Measurements from ENCODE around the gene CHI3L2. TPM values are rescaled to one million over a fixed set of nuclear protein-coding genes. Genes with fewer than 3 reads are reported as not detected.

Gene CHI3L2
- total RNA-seq, 4 donors from 2014 or later: 0.82 to 2.7 TPM; not detected in 2

DNA sequence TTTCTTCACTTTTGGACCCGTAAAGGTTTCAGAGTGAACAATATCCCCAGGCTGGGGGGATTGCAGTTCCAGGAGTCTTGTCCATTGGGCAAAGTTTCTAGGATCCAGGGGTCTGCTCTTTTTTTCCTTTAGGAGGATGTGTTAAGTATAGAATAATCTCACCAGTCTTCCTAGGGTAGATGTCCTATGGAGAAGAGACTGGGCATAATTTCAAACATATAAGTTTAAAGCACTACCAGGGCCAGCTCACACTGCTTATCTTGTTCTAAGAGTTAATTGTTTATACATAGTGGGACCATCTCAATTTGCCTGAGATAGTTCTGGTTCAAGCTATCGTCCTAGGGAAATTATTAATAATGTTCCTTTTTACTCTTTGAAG is 1.2 kb downstream of the CHI3L2 start:
- Histone ChIP-seq H3K27ac (peak overlapping the region in 1 of 4 donors; percentile 36), H3K9me3 (no peaks in the 10 kb centered on the region), H3K27me3 (no peaks in the 10 kb centered on the region), H3K4me3 (no peak overlapping the region), H3K4me1 (peaks cover 0 to 12% (median 0%) of the 10 kb centered on the region in 4 donors), H3K36me3 (no peaks in the 10 kb centered on the region)
- WGBS, 2 donors (ENCODE audit: low coverage in 1 of 2): 79 to 80% methylated on average over 2 of the region's 2 CpGs
- DNase-seq: no peak
- TF ChIP-seq, protein P1, sequence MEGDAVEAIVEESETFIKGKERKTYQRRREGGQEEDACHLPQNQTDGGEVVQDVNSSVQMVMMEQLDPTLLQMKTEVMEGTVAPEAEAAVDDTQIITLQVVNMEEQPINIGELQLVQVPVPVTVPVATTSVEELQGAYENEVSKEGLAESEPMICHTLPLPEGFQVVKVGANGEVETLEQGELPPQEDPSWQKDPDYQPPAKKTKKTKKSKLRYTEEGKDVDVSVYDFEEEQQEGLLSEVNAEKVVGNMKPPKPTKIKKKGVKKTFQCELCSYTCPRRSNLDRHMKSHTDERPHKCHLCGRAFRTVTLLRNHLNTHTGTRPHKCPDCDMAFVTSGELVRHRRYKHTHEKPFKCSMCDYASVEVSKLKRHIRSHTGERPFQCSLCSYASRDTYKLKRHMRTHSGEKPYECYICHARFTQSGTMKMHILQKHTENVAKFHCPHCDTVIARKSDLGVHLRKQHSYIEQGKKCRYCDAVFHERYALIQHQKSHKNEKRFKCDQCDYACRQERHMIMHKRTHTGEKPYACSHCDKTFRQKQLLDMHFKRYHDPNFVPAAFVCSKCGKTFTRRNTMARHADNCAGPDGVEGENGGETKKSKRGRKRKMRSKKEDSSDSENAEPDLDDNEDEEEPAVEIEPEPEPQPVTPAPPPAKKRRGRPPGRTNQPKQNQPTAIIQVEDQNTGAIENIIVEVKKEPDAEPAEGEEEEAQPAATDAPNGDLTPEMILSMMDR (IDR thresholded peaks at IDR 0.05): no peak
- no peak for TF ChIP-seq POLR2AphosphoS5 (IDR thresholded peaks at IDR 0.05)
- no peak for TF ChIP-seq POLR2A (IDR thresholded peaks at IDR 0.05)
- TF ChIP-seq EP300 (IDR thresholded peaks at IDR 0.05; ENCODE audit: low read depth): no peak
- intact Hi-C loops (cut with DNase I; ENCODE audit: low total_unique reads) (no loop called here), in situ Hi-C loops (cut with MboI; ENCODE audit: low pct_ligation_motif_present in 1 of 4, low pct_unique_long_range_greater_than_20kb in 1 of 4, low sequenced_read_pairs in 3 of 4) (loop anchor here in 3 of 4 donors (10.0 to 25.0 kb wide), 4 partner anchors 166 to 559 kb away; no protein-coding TSS in a partner anchor)

DNA sequence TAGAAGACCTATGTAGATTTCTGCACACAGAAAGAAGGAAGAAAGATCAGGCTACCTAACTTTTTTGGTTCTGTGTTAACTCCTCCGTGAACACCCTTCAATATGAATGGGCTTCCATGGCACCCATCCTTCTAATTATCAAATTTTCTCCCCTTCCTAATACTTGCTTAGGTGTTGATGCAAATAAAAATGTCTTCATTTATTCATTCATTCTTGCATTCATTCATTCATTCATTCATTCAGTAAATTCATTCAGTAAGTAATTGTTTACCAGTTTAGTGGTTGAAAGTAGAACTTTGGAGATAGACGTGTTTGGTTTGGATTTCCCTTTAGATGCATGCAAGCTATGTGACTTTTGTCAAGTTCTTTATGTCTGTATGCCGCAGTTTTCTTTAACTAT is 4.6 kb downstream of the CHI3L2 start:
- TF ChIP-seq, protein P1 (IDR thresholded peaks at IDR 0.05): no peak
- Histone ChIP-seq H3K27me3 (no peaks in the 10 kb centered on the region), H3K27ac (no peak overlapping the region), H3K4me3 (no peak overlapping the region), H3K4me1 (peaks cover 0 to 11% (median 0%) of the 10 kb centered on the region in 4 donors), H3K9me3 (no peaks in the 10 kb centered on the region), H3K36me3 (no peaks in the 10 kb centered on the region)
- WGBS, 2 donors (ENCODE audit: low coverage in 1 of 2): 87 to 91% methylated on average over 3 of the region's 3 CpGs
- in situ Hi-C loops (cut with MboI; ENCODE audit: low pct_ligation_motif_present in 1 of 4, low pct_unique_long_range_greater_than_20kb in 1 of 4, low sequenced_read_pairs in 3 of 4) (loop anchor here in 1 of 4 donors (25.0 kb wide), 1 partner anchor 555 kb away; no protein-coding TSS in a partner anchor), intact Hi-C loops (cut with DNase I; ENCODE audit: low total_unique reads) (no loop called here)
- no peak for DNase-seq

DNA sequence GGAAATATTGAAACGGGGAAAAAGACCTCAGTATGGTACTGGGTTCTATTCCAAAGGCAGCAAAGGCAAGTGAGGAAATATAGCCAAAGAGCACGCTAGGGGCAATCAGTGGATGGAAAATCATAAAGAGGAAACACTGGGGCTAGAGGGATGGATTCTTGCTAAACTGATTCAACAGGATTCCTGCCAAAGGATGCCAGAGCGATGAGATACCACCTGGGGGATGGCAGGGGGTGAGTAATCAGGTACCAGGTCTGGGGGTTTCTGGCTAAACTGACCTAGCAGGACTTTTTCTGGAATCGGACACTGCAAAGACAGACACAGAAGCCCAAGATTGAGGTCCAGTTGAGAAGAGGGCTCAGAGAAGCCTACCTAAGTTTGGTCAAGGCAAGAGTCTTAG is 6.7 kb downstream of the CHI3L2 start:
- no peaks in the 10 kb centered on the region for H3K27me3 ChIP-seq
- intact Hi-C loops (cut with DNase I; ENCODE audit: low total_unique reads) (no loop called here), in situ Hi-C loops (cut with MboI; ENCODE audit: low pct_ligation_motif_present in 1 of 4, low pct_unique_long_range_greater_than_20kb in 1 of 4, low sequenced_read_pairs in 3 of 4) (loop anchor here in 1 of 4 donors (25.0 kb wide), 1 partner anchor 553 kb away; no protein-coding TSS in a partner anchor)
- H3K9me3 ChIP-seq: no peaks in the 10 kb centered on the region
- WGBS, 2 donors (ENCODE audit: low coverage in 1 of 2): 82 to 85% methylated on average over 4 of the region's 4 CpGs
- DNase-seq: no peak
- H3K36me3 ChIP-seq: no peaks in the 10 kb centered on the region
- TF ChIP-seq POLR2AphosphoS5 (IDR thresholded peaks at IDR 0.05) (no peak), EP300 (IDR thresholded peaks at IDR 0.05; ENCODE audit: low read depth) (no peak), POLR2A (IDR thresholded peaks at IDR 0.05) (no peak)
- TF ChIP-seq, protein P1 (IDR thresholded peaks at IDR 0.05): no peak
- no peaks in the 10 kb centered on the region for H3K4me1 ChIP-seq
- H3K4me3 ChIP-seq: no peak overlapping the region
- no peak overlapping the region for H3K27ac ChIP-seq

GRCh38 chr1:111234866-111235265 is 7.4 kb downstream of the CHI3L2 start:
- H3K4me1 ChIP-seq: no peaks in the 10 kb centered on the region
- 80% methylated on average over 3 of the region's 3 CpGs for WGBS, 2 donors (ENCODE audit: low coverage in 1 of 2)
- no peak overlapping the region for H3K27ac ChIP-seq
- no peaks in the 10 kb centered on the region for H3K36me3 ChIP-seq
- intact Hi-C loops (cut with DNase I; ENCODE audit: low total_unique reads) (no loop called here), in situ Hi-C loops (cut with MboI; ENCODE audit: low pct_ligation_motif_present in 1 of 4, low pct_unique_long_range_greater_than_20kb in 1 of 4, low sequenced_read_pairs in 3 of 4) (loop anchor here in 1 of 4 donors (25.0 kb wide), 1 partner anchor 552 kb away; no protein-coding TSS in a partner anchor)
- H3K27me3 ChIP-seq: no peaks in the 10 kb centered on the region
- no peak overlapping the region for H3K4me3 ChIP-seq
- TF ChIP-seq EP300 (IDR thresholded peaks at IDR 0.05; ENCODE audit: low read depth): no peak
- TF ChIP-seq, protein P1 (IDR thresholded peaks at IDR 0.05): no peak
- TF ChIP-seq POLR2A (IDR thresholded peaks at IDR 0.05): no peak
- TF ChIP-seq POLR2AphosphoS5 (IDR thresholded peaks at IDR 0.05): no peak
- H3K9me3 ChIP-seq: no peaks in the 10 kb centered on the region
- DNase-seq: no peak
